HCT116 (cell line): Measurements from ENCODE around the gene SPIB. TPM values are rescaled to one million over a fixed set of nuclear protein-coding genes. Genes with fewer than 3 reads are reported as not detected.

Experiments
- ATAC-seq: fragments of 200-7000 bp; cut with Tn5 transposase; 2 replicates; pipeline ENCODE4 v1.9.1; 2020; ENCODE audit warnings: mild to moderate bottlenecking, moderate library complexity
- BruUV-seq: library from RNA; stranded (reverse); fragments of 400-500 nt; replicated peaks from 2 replicates; lab custom pipeline; 2021; lab: Mats Ljungman, UMichigan
- CTCF ChIA-PET: fragments of 300-600 bp; sonication (Branson Sonifier 250); formaldehyde crosslinking; loops from one replicate; lab custom pipeline; 2021; ENCODE audit warnings: antibody characterized with exemption; lab: Charles Lee
- POLR2A ChIA-PET: fragments of 300-600, 350-600 bp; sonication (Branson Sonifier 250); formaldehyde crosslinking; loops from one replicate; lab custom pipeline; 2021; ENCODE audit warnings: antibody characterized with exemption; lab: Charles Lee
- RAD21 ChIA-PET, 2 experiments: fragments of 300-600 bp; sonication (Branson Sonifier 250); formaldehyde crosslinking; loops; one replicate each; lab custom pipeline; 2023; ENCODE audit warnings: low total read pairs in 2 of 2; ENCODE audit not compliant: uncharacterized antibody in 2 of 2, unreplicated experiment in 2 of 2, low non-redundant PET in 1 of 2; lab: Charles Lee
- DNase-seq: peaks from one replicate; pipeline ENCODE4 v3.0.0-alpha.2; 2010; ENCODE audit warnings: low read depth, low spot score
- H2AFZ ChIP-seq: fragments of 200-600 bp; shearing (Covaris generic), sonication (generic); 2 replicates; pipeline ENCODE4 v1.6.1; 2017; ENCODE audit warnings: low read depth, mixed run types, mixed read lengths, antibody characterized with exemption, low read length; ENCODE audit not compliant: poor library complexity, severe bottlenecking
- H3K27ac ChIP-seq: 2 replicates; pipeline ENCODE4 v1.5.1; 2012; ENCODE audit warnings: low read depth, low read length
- H3K27me3 ChIP-seq: fragments of 200-600 bp; sonication (generic); 2 replicates; pipeline ENCODE4 v1.6.1; 2016; ENCODE audit warnings: mixed run types, low read length, mixed read lengths; ENCODE audit not compliant: insufficient read depth
- H3K36me3 ChIP-seq, 2 experiments: fragments of 200-500 bp in 1 of 2; fragments of 200-600 bp in 1 of 2; sonication (Bioruptor generic) in 1 of 2; sonication (generic) in 1 of 2; 2 replicates each; pipeline versions ENCODE4 v1.5.1 to v1.6.1; 2014 to 2016; ENCODE audit warnings: low read length in 2 of 2, inconsistent platforms in 1 of 2, mixed read lengths in 1 of 2, mixed run types in 1 of 2; ENCODE audit not compliant: insufficient read depth in 2 of 2, control insufficient read depth in 1 of 2
- H3K4me1 ChIP-seq, 2 experiments: fragments of 200-600 bp in 1 of 2; sonication (generic) in 1 of 2; 2 replicates each; pipeline versions ENCODE4 v1.5.1 to v1.6.1; 2012 to 2017; ENCODE audit warnings: low read length in 2 of 2, inconsistent platforms in 1 of 2, mild to moderate bottlenecking in 1 of 2, mixed read lengths in 1 of 2, mixed run types in 1 of 2, moderate library complexity in 1 of 2; ENCODE audit not compliant: insufficient read depth in 2 of 2, control insufficient read depth in 1 of 2
- H3K4me2 ChIP-seq: fragments of 200-600 bp; sonication (generic); 2 replicates; pipeline ENCODE4 v1.6.1; 2017; ENCODE audit warnings: mixed run types, low read length, mixed read lengths
- H3K4me3 ChIP-seq, 2 experiments: fragments of 200-600 bp in 1 of 2; sonication (generic) in 1 of 2; replicated peaks in 1 of 2; 2 replicates each; pipeline ENCODE4 v1.5.1; 2011 to 2016; ENCODE audit warnings: low read length in 2 of 2, control low read depth in 1 of 2, low read depth in 1 of 2, mild to moderate bottlenecking in 1 of 2, mixed read lengths in 1 of 2, mixed run types in 1 of 2
- H3K79me2 ChIP-seq: fragments of 200-600 bp; sonication (generic); 2 replicates; pipeline ENCODE4 v1.6.1; 2017; ENCODE audit warnings: mild to moderate bottlenecking, mixed run types, low read length, moderate library complexity, mixed read lengths; ENCODE audit not compliant: insufficient read depth
- H3K9ac ChIP-seq: fragments of 200-600 bp; sonication (generic); 2 replicates; pipeline ENCODE4 v1.6.1; 2016; ENCODE audit warnings: low read length, mixed read lengths
- H3K9me2 ChIP-seq: fragments of 200-600 bp; sonication (generic), shearing (Covaris generic); 2 replicates; pipeline ENCODE4 v1.6.1; 2017; ENCODE audit warnings: mixed run types, mild to moderate bottlenecking, moderate library complexity; ENCODE audit not compliant: insufficient read depth
- H3K9me3 ChIP-seq, 2 experiments: fragments of 200-500 bp in 1 of 2; fragments of 200-600 bp in 1 of 2; sonication (Bioruptor generic) in 1 of 2; sonication (generic) in 1 of 2; 2 replicates each; pipeline ENCODE4 v1.6.1; 2014 to 2017; ENCODE audit warnings: low read length in 2 of 2, mixed read lengths in 2 of 2, inconsistent platforms in 1 of 2, low read depth in 1 of 2, mild to moderate bottlenecking in 1 of 2, mixed run types in 1 of 2, moderate library complexity in 1 of 2; ENCODE audit not compliant: control insufficient read depth in 1 of 2, insufficient read depth in 1 of 2
- H4K20me1 ChIP-seq: fragments of 200-600 bp; sonication (generic), shearing (Covaris generic); 2 replicates; pipeline ENCODE4 v1.6.1; 2017; ENCODE audit warnings: mixed run types, mild to moderate bottlenecking, moderate library complexity; ENCODE audit not compliant: insufficient read depth
- CBX3 ChIP-seq: IDR thresholded peaks from 2 replicates; pipeline ENCODE4 v1.6.1; 2012; ENCODE audit warnings: low read depth
- CTCF ChIP-seq, 3 experiments: fragments of 200-600 bp in 1 of 3; sonication (generic) in 1 of 3; IDR thresholded peaks in 2 of 3; conservative IDR thresholded peaks in 1 of 3; 2 replicates each; pipeline ENCODE4 v1.5.1; 2012 to 2017; ENCODE audit warnings: low read depth in 2 of 3, low read length in 2 of 3, antibody characterized with exemption in 1 of 3, borderline replicate concordance in 1 of 3, control low read depth in 1 of 3, mild to moderate bottlenecking in 1 of 3, mixed read lengths in 1 of 3, mixed run types in 1 of 3, moderate library complexity in 1 of 3; ENCODE audit not compliant: insufficient read depth in 1 of 3
- ELF1 ChIP-seq: IDR thresholded peaks from 2 replicates; pipeline ENCODE4 v1.6.1; 2012; ENCODE audit warnings: low read depth, borderline replicate concordance
- FOSL1 ChIP-seq: IDR thresholded peaks from 2 replicates; pipeline ENCODE4 v1.6.1; 2012; ENCODE audit warnings: low read depth
- MAX ChIP-seq: IDR thresholded peaks from 2 replicates; pipeline ENCODE4 v1.6.1; 2012
- POLR2A ChIP-seq: IDR thresholded peaks from 2 replicates; pipeline ENCODE4 v1.7.0; 2011; ENCODE audit warnings: borderline replicate concordance; ENCODE audit not compliant: insufficient read depth, insufficient read length; ENCODE audit errors: extremely low read depth
- RAD21 ChIP-seq: IDR thresholded peaks from 2 replicates; pipeline ENCODE4 v1.6.1; 2012; ENCODE audit warnings: low read depth, mild to moderate bottlenecking
- SIN3A ChIP-seq: IDR thresholded peaks from 2 replicates; pipeline ENCODE4 v1.6.1; 2012; ENCODE audit warnings: low read depth
- SRF ChIP-seq: IDR thresholded peaks from 2 replicates; pipeline ENCODE4 v1.6.1; 2012; ENCODE audit warnings: low read depth
- YY1 ChIP-seq: IDR thresholded peaks from 2 replicates; pipeline ENCODE4 v1.6.1; 2011; ENCODE audit warnings: low read length, low read depth, moderate library complexity, mild to moderate bottlenecking; ENCODE audit not compliant: insufficient replicate concordance; ENCODE audit errors: extremely low read depth
- ZFX ChIP-seq: fragments of 450-650 bp; IDR thresholded peaks from 2 replicates; pipeline ENCODE4 v1.6.1; 2017
- intact Hi-C: fragments of 100-400 bp; cut with micrococcal nuclease; formaldehyde crosslinking; loops from 2 replicates; pipeline ENCODE4 v1.10.0; 2022
- total RNA-seq: library from RNA; stranded (reverse); gene quantifications from one replicate; pipeline ENCODE4 v1.2.1, GENCODE V29; 2021; ENCODE audit not compliant: unreplicated experiment

SPIB gene
- total RNA-seq, 1 experiment from 2014 or later: 0.96 TPM

- POLR2A ChIA-PET: no interaction called here
- CTCF ChIA-PET: no interaction called here
- no peak for DNase-seq
- intact Hi-C loops: no loop called here
- no peak overlapping the region for H3K4me2 ChIP-seq
- H3K4me3 ChIP-seq: no peak overlapping the region
- H3K9ac ChIP-seq: no peak overlapping the region
- no peaks in the 10 kb centered on the region for H3K4me1 ChIP-seq
- BruUV-seq: no TSS peak
- H3K27ac ChIP-seq: no peak overlapping the region
- no peaks in the 10 kb centered on the region for H4K20me1 ChIP-seq
- H3K9me2 ChIP-seq: no peaks in the 10 kb centered on the region
- TF ChIP-seq ELF1: no peak
- TF ChIP-seq SRF: no peak
- no peak for TF ChIP-seq CTCF (IDR thresholded peaks at IDR 0.05 in 2 of 3, conservative IDR thresholded peaks at IDR 0.05 in 1 of 3; ENCODE audit: borderline replicate concordance in 1 of 3, insufficient read depth in 1 of 3, low read depth in 2 of 3, low read length in 2 of 3)
- no peak for TF ChIP-seq POLR2A
- TF ChIP-seq SIN3A: no peak
- no peak for TF ChIP-seq MAX
- no peak for TF ChIP-seq YY1
- no peak for TF ChIP-seq ZFX
- no peak for TF ChIP-seq FOSL1
- no peak for TF ChIP-seq RAD21
- no peak for TF ChIP-seq CBX3
- TF ChIP-seq, all 23 proteins: peak for 0
- Histone ChIP-seq H3K36me3 (no peaks in the 10 kb centered on the region), H3K27me3 (no peaks in the 10 kb centered on the region), H2AFZ (no peak overlapping the region), H3K79me2 (no peaks in the 10 kb centered on the region), H3K9me3 (no peaks in the 10 kb centered on the region; a peak in 1 of 4 replicates)
- RAD21 ChIA-PET: no interaction called here
- no peak for ATAC-seq
These were observed 31.9 kb downstream of the SPIB start for GRCh38 chr19:50450369-50451222.
